SK-N-MC (cell line): ENCODE data around the gene TK2.
"Not testable (repeated sequence)": the region's sequence is repeated elsewhere in the genome, so short reads cannot be mapped to it uniquely, and the experiment has no call there.

Experiments
- DNase-seq: peaks from one replicate; pipeline ENCODE4 v3.0.0-alpha.2; 2011; ENCODE audit warnings: low read depth, low spot score
- H3K27ac ChIP-seq: fragments of 200-600 bp; sonication (generic); 2 replicates; pipeline ENCODE4 v1.5.1; 2016; ENCODE audit warnings: mixed run types
- H3K36me3 ChIP-seq: fragments of 200-600 bp; sonication (generic); 2 replicates; pipeline ENCODE4 v1.6.1; 2017; ENCODE audit warnings: antibody characterized with exemption, low read length, mixed read lengths; ENCODE audit not compliant: insufficient read depth
- H3K4me3 ChIP-seq: fragments of 200-600 bp; sonication (generic); 2 replicates; pipeline ENCODE4 v1.5.1; 2016
- H3K9ac ChIP-seq: fragments of 200-600 bp; sonication (generic); 2 replicates; pipeline ENCODE4 v1.8.0; 2017; ENCODE audit warnings: mixed run types, mixed read lengths; ENCODE audit not compliant: insufficient read length
- H3K9me3 ChIP-seq: fragments of 200-600 bp; sonication (generic); 2 replicates; pipeline ENCODE4 v1.6.1; 2017; ENCODE audit warnings: low read depth, mild to moderate bottlenecking, antibody characterized with exemption, low read length, moderate library complexity, mixed read lengths
- EZH2 ChIP-seq: fragments of 200-600 bp; sonication (generic); IDR thresholded peaks from one replicate; pipeline ENCODE4 v1.6.1; 2017; ENCODE audit warnings: antibody characterized with exemption
- FOXP2 ChIP-seq: optimal IDR thresholded peaks from 2 replicates; pipeline ENCODE3; 2011; ENCODE audit warnings: mild to moderate bottlenecking, moderate library complexity; ENCODE audit not compliant: insufficient read depth; ENCODE audit errors: extremely low read length, control extremely low read depth
- POLR2AphosphoS5 ChIP-seq: IDR thresholded peaks from 2 replicates; pipeline ENCODE4 v1.6.1; 2012; ENCODE audit warnings: mild to moderate bottlenecking, low read depth, low read length, borderline replicate concordance

Gene TK2

DNA sequence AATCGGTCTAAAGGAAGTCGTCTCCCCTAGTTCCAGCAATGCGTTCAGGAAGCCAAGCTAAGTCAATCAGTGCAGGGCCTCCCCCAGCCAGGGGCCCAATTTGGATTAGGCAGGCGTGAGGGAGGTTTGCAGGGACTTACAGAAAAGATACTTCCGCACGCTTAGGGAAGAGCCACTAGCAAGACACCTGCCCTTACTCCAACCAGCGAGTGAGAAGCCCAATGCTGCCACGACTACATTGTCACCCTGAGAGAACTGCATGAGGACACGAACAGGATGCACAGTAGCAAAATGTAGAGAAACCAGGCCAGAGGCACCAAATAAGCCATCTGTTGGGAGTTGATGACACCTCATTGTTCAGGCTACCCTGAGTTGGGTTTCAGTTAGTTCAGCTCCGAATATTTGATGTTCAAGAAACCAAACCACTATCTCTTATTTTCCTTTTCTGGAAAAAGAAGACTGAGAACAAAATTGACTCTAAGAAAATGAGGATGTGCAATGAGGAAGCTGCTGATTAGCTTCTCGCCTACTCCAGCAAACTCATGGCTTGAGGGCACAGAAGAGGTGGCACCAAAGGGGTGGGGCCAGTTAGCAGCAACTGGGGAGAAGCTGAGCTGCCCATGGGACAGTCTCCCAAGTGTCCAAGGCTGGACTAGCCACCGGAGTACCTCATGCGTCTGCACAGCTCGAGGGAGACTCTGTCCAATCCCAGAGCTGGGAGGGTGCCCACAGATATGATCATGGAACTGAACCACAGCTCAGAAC lies 29.3 kb downstream of the TK2 start:
- H3K27ac ChIP-seq: no peak overlapping the region
- TF ChIP-seq FOXP2 (no peak), POLR2AphosphoS5 (no peak), EZH2 (no peak)
- H3K36me3 ChIP-seq: no peaks in the 10 kb centered on the region
- no peak for DNase-seq
- no peak overlapping the region for H3K9ac ChIP-seq
- H3K9me3 ChIP-seq: no peaks in the 10 kb centered on the region
- H3K4me3 ChIP-seq: no peak overlapping the region

DNA sequence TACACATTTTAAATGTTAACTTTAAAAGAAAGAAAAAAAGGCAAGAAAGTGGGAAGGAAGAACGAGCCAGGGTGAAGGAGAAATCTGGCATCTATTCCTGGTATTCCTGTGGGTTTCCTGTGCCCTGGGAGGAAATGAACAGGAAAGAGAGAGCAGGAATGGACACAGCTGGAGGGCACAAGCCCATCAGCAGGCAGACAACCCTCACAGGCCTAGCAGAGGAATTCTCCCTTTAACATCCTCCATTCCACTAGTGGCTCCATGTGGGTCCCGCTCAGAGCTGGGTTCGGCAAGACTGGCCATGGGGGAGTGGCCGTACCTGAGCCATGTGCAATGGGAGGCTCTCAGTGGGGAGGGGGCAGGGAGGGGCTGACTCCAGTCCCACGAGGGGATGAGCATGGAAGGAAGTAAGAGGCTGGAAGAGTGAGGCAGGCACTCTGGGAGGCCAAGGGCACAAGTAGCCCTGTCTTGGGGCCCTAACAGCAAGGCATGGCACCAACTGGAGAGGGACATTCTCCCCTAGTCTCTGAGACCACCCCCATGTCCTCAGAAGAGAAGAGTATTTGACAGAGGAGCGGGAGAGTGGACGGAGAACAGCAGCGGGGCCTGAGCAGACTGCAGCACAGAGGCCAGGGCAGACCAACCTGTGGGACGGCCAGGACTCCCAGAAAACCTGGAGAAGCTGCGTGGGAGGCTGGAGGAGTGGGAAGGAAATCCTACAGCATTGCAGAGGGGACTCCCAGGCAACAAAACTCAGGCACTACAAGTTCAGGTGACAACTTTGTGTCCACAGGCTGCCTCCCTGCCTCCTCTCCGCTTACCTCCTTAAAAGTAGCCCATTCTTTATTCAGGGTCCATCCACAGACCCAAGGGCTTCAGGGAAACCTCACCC lies 30.2 kb downstream of the TK2 start:
- no peaks in the 10 kb centered on the region for H3K36me3 ChIP-seq
- no peak for TF ChIP-seq FOXP2
- no peak for TF ChIP-seq POLR2AphosphoS5
- TF ChIP-seq EZH2: no peak
- no peak overlapping the region for H3K4me3 ChIP-seq
- no peak overlapping the region for H3K27ac ChIP-seq
- no peak for DNase-seq
- H3K9me3 ChIP-seq: no peaks in the 10 kb centered on the region
- no peak overlapping the region for H3K9ac ChIP-seq

DNA sequence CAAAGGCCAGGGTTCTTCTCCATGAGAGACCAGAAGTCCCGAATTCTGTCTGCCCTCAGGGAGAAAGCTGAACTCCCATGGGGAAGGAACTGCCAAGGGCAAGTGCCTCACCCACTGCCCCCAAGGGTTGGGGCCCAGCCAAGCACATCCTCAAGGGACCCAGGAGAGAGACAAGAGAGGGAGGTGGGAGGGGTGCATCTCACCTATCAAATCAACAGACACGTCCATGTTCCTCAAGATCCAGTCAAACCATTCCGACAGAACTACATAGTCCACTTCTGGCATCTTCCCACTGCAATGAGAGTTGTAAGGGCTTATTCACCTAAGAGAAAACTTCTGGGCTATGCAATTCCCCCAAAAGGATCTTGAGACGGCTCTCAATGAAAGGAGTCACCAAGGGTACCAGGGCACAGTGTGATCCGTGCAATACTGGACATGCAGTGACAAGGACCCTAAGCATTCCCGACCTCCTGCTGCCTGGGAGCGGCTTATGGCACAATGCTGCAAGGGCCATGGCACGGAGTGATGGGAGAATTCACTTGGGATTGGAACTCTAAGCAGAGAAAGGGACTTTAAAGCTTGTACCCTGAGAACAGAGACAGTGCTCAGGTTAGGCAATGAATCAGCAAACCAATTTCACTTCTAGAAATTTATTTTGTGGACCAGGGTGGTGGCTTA lies 32.2 kb downstream of the TK2 start:
- TF ChIP-seq EZH2 (no peak), FOXP2 (no peak), POLR2AphosphoS5 (no peak)
- H3K9ac ChIP-seq: no peak overlapping the region
- H3K36me3 ChIP-seq: no peaks in the 10 kb centered on the region
- no peaks in the 10 kb centered on the region for H3K9me3 ChIP-seq
- H3K27ac ChIP-seq: 0 out of 2 replicates have a peak overlapping the region, but pooled peaks have one; percentile 46
- no peak overlapping the region for H3K4me3 ChIP-seq
- no peak for DNase-seq

DNA sequence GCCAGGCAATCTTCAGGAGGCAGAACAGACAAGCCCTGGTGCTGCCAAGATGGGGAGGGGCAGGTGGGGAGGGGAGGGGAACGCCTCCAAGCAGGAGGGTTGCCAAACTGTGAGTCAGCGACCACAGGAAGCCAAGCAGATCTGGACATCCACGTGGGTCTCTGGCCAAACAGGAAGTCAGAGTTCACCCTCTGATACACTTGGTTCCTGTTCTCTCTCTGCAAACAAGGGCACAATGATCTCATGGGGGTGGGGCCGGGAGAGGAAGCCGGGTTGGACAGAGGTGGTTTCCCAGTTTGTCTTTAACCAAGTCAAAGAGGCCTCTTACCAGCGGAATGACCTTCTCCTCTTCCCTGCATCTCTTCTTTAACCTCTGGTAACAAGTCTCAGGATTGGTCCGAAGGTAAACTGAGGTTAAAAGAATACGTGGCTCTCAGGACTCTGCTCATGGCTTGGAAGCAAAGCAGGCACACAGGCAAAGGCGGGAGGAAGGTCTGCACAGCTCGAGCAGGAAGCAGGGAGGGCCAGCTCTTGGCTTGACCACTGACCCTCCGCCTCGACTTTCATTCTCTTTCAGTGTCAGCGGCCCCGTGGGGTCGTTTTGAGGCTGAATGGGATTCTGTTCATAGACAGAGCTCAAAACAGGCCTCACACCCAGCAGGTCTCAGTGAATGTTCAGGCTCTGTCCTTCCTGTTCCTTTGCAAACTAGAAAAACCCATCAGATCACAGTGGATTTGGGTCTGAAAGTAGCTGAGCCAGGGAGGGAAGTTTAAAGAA lies 32.9 kb downstream of the TK2 start:
- no peak for TF ChIP-seq EZH2
- no peak for TF ChIP-seq FOXP2
- TF ChIP-seq POLR2AphosphoS5: no peak
- Histone ChIP-seq H3K9me3 (no peaks in the 10 kb centered on the region), H3K9ac (no peak overlapping the region), H3K36me3 (no peaks in the 10 kb centered on the region), H3K27ac (0 out of 2 replicates have a peak overlapping the region, but pooled peaks have one; percentile 46), H3K4me3 (no peak overlapping the region)
- no peak for DNase-seq

DNA sequence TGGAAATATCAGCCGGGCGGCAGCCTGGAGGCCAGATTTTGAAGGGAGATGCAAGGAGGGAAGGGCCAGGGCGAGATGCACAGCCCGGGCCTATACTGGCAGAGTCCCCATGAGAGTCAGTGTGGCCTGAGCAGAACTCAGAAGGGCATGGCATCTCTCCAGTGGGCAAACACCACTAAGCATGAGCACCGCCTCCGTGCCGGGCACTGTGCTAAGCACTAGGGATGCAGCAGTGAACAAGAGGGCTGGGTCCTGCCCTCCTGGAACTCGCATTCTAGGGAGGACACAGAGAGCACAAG lies 33.5 kb downstream of the TK2 start:
- Histone ChIP-seq H3K27ac (no peak overlapping the region), H3K9ac (no peak overlapping the region), H3K9me3 (no peaks in the 10 kb centered on the region), H3K4me3 (no peak overlapping the region), H3K36me3 (no peaks in the 10 kb centered on the region)
- no peak for TF ChIP-seq EZH2
- TF ChIP-seq POLR2AphosphoS5: no peak
- no peak for TF ChIP-seq FOXP2
- DNase-seq: no peak

DNA sequence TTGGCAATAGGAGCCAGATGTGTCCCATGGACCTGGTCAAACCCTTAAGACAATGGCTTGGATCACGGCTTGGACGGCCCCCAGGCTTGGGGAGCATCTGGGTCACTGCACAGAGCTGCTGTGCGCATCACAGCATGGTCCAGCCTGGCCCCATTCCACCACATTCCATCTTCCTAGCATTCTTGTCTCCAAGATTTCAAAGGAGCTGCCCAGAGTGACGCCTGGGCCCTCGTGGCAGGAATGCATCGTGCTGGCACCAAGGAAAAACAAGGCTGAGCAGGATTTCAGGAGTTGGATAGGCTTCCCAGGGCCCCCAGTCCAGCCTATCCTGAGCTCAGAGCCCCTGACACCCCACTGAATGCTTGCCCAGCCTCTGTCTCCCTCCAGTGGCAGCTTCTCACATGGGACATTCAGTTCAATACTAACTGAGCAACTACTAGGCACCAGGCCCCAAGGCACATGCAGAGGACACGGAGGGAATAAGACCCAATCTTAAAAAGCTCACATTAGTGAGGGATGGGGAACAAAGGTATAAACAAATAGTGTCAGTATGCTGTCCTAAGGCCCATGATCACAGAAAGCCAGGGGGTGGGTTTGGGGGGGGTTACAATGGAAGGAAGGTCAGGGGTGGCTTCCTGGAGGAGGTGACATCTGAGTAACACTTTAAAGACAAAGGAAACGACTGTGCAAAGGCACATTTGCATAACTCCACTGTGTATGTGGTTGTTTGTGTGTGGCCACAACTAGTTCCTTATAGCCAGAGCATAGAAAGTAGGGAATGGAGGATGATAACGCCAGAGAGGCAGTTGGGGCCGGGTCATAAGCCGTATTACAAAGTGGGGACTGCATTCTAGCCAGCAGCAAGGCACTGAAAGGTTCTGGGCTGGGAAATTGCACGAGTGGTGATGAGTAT lies 34.1 kb downstream of the TK2 start:
- Histone ChIP-seq H3K9ac (no peak overlapping the region), H3K9me3 (no peaks in the 10 kb centered on the region), H3K27ac (no peak overlapping the region), H3K4me3 (no peak overlapping the region), H3K36me3 (no peaks in the 10 kb centered on the region)
- TF ChIP-seq POLR2AphosphoS5 (no peak), EZH2 (no peak), FOXP2 (no peak)
- no peak for DNase-seq

DNA sequence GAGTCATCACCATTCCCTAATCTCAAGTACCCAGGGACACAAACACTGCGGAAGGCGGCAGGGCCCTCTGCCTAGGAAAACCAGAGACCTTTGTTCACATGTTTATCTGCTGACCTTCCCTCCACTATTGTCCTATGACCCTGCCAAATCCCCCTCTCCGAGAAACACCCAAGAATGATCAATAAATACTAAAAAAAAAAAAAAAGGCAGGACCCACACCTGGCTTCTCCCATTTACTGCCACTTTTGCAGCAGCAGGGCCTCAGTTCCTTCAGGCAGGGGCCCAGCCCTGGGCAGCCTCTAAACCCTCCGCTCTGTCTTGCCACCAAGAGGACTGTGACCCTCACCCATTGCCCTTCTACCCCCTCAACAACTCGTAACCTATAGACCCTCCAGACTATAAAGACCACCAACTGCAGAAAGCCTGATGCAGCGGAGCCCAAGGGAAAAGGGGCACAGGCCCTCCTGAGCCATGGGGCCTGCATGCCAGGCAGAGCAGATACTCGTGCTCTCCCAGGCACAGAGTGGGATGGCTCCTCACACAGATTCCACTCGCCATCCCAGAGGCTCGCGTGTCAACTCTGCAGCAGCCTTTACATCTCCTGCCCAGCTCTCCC lies 34.8 kb downstream of the TK2 start:
- not testable (repeated sequence) for H3K36me3 ChIP-seq, DNase-seq, H3K9ac ChIP-seq, H3K27ac ChIP-seq, H3K4me3 ChIP-seq, H3K9me3 ChIP-seq

DNA sequence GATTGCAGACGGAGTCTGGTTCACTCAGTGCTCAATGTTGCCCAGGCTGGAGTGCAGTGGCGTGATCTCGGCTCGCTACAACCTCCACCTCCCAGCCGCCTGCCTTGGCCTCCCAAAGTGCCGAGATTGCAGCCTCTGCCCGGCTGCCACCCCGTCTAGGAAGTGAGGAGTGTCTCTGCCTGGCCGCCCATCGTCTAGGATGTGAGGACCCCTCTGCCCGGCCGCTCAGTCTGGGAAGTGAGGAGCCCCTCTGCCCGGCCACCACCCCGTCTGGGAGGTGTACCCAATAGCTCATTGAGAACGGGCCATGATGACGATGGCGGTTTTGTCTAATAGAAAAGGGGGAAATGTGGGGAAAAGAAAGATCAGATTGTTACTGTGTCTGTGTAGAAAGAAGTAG lies 35.5 kb downstream of the TK2 start:
- H3K9me3 ChIP-seq, DNase-seq, H3K9ac ChIP-seq, H3K36me3 ChIP-seq, H3K4me3 ChIP-seq, H3K27ac ChIP-seq: not testable (repeated sequence)
